Testis (tissue), 2 donors: ENCODE measurements around the gene PIBF1.

Experiments
- CTCF ChIP-seq, 3 experiments: fragments of 450-650 bp in 2 of 3; fragments of 200-600 bp in 1 of 3; sonication (generic) in 1 of 3; IDR thresholded peaks; one replicate each; pipeline ENCODE4 v1.5.1; 2016 to 2019; ENCODE audit warnings: antibody characterized with exemption in 3 of 3, mild to moderate bottlenecking in 2 of 3, moderate library complexity in 1 of 3
- POLR2A ChIP-seq: fragments of 450-650 bp; IDR thresholded peaks from one replicate; pipeline ENCODE4 v1.6.1; 2017; ENCODE audit warnings: antibody characterized with exemption, mild to moderate bottlenecking, moderate library complexity

GRCh38 chr13:72774019-72774418 is 7.9 kb upstream of the PIBF1 start:
- TF ChIP-seq CTCF (IDR thresholded peaks at IDR 0.05) (no peak), POLR2A (no peak)
